Measurements from ENCODE around the gene SPATC1L.

Gene SPATC1L

GRCh38 chr21:46119144-46119636 is 65.1 kb downstream of the SPATC1L start:
- Histone ChIP-seq H3K79me1 (ENCODE audit: low read length) (no peaks in the 10 kb centered on the region), H3K56ac (ENCODE audit: low read length) (no peak overlapping the region), H3K79me2 (ENCODE audit: control insufficient read depth, insufficient read depth, low read length) (no peaks in the 10 kb centered on the region), H2BK120ac (ENCODE audit: low read depth, low read length) (no peak overlapping the region), H4K5ac (ENCODE audit: low read length) (no peak overlapping the region), H3K9ac (ENCODE audit: low read length) (no peak overlapping the region), H3K27me3 (ENCODE audit: insufficient read depth, low read length, poor library complexity) (no peaks in the 10 kb centered on the region), H3K23ac (ENCODE audit: low read length) (no peak overlapping the region), H4K8ac (ENCODE audit: low read depth, low read length) (no peak overlapping the region), H3K4me1 (ENCODE audit: control insufficient read depth, low read depth, low read length) (no peaks in the 10 kb centered on the region), H3K4me3 (ENCODE audit: low read length) (no peak overlapping the region), H2BK15ac (replicated peaks; ENCODE audit: low read depth) (no peak overlapping the region), H3K36me3 (ENCODE audit: control insufficient read depth, insufficient read depth, low read length) (peaks cover 20% of the 10 kb centered on the region), H2BK5ac (ENCODE audit: low read length) (no peak overlapping the region), H3K27ac (ENCODE audit: low read depth, low read length) (no peak overlapping the region), H3K4me2 (ENCODE audit: low read length) (no peak overlapping the region), H3K4ac (ENCODE audit: low read depth, low read length) (no peak overlapping the region), H2AK5ac (ENCODE audit: low read length) (no peak overlapping the region), H3K18ac (ENCODE audit: low read length) (no peak overlapping the region)
- WGBS (ENCODE audit: extremely low coverage, insufficient coverage, low lambda C conversion rate), result no CpG with 5 or more reads among the region's 12 CpGs
- no peak for DNase-seq

GRCh38 chr21:46118316-46119143 is 65.7 kb downstream of the SPATC1L start:
- no peaks in the 10 kb centered on the region for H3K79me1 ChIP-seq (ENCODE audit: low read length)
- no peak overlapping the region for H3K4ac ChIP-seq (ENCODE audit: low read depth, low read length)
- H3K27me3 ChIP-seq (ENCODE audit: insufficient read depth, low read length, poor library complexity), result no peaks in the 10 kb centered on the region
- no CpG with 5 or more reads among the region's 27 CpGs for WGBS (ENCODE audit: extremely low coverage, insufficient coverage, low lambda C conversion rate)
- H2BK5ac ChIP-seq (ENCODE audit: low read length), result no peak overlapping the region
- H3K56ac ChIP-seq (ENCODE audit: low read length), result no peak overlapping the region
- no peak overlapping the region for H3K27ac ChIP-seq (ENCODE audit: low read depth, low read length)
- H2BK120ac ChIP-seq (ENCODE audit: low read depth, low read length), result no peak overlapping the region
- H3K18ac ChIP-seq (ENCODE audit: low read length), result no peak overlapping the region
- no peak overlapping the region for H3K9ac ChIP-seq (ENCODE audit: low read length)
- no peak overlapping the region for H2BK15ac ChIP-seq (replicated peaks; ENCODE audit: low read depth)
- no peaks in the 10 kb centered on the region for H3K4me1 ChIP-seq (ENCODE audit: control insufficient read depth, low read depth, low read length)
- no peak overlapping the region for H4K8ac ChIP-seq (ENCODE audit: low read depth, low read length)
- no peak overlapping the region for H3K4me2 ChIP-seq (ENCODE audit: low read length)
- no peak for DNase-seq
- no peak overlapping the region for H3K4me3 ChIP-seq (ENCODE audit: low read length)
- H2AK5ac ChIP-seq (ENCODE audit: low read length), result no peak overlapping the region
- H3K23ac ChIP-seq (ENCODE audit: low read length), result no peak overlapping the region
- peaks cover 23% of the 10 kb centered on the region for H3K36me3 ChIP-seq (ENCODE audit: control insufficient read depth, insufficient read depth, low read length)
- H4K5ac ChIP-seq (ENCODE audit: low read length), result no peak overlapping the region
- no peaks in the 10 kb centered on the region for H3K79me2 ChIP-seq (ENCODE audit: control insufficient read depth, insufficient read depth, low read length)

- no peaks in the 10 kb centered on the region for H3K79me1 ChIP-seq (ENCODE audit: low read length)
- no peak overlapping the region for H3K4me2 ChIP-seq (ENCODE audit: low read length)
- H3K18ac ChIP-seq (ENCODE audit: low read length), result no peak overlapping the region
- H4K5ac ChIP-seq (ENCODE audit: low read length), result no peak overlapping the region
- H3K23ac ChIP-seq (ENCODE audit: low read length), result no peak overlapping the region
- no peak overlapping the region for H4K8ac ChIP-seq (ENCODE audit: low read depth, low read length)
- no peak overlapping the region for H2BK5ac ChIP-seq (ENCODE audit: low read length)
- no peak overlapping the region for H3K4ac ChIP-seq (ENCODE audit: low read depth, low read length)
- no peaks in the 10 kb centered on the region for H3K79me2 ChIP-seq (ENCODE audit: control insufficient read depth, insufficient read depth, low read length)
- no peak overlapping the region for H3K9ac ChIP-seq (ENCODE audit: low read length)
- H3K56ac ChIP-seq (ENCODE audit: low read length), result no peak overlapping the region
- H2AK5ac ChIP-seq (ENCODE audit: low read length), result no peak overlapping the region
- no peak overlapping the region for H2BK15ac ChIP-seq (replicated peaks; ENCODE audit: low read depth)
- H3K4me1 ChIP-seq (ENCODE audit: control insufficient read depth, low read depth, low read length), result no peaks in the 10 kb centered on the region
- H3K36me3 ChIP-seq (ENCODE audit: control insufficient read depth, insufficient read depth, low read length), result peaks cover 26% of the 10 kb centered on the region
- H3K27ac ChIP-seq (ENCODE audit: low read depth, low read length), result no peak overlapping the region
- H2BK120ac ChIP-seq (ENCODE audit: low read depth, low read length), result no peak overlapping the region
- no peak overlapping the region for H3K4me3 ChIP-seq (ENCODE audit: low read length)
- no peak for DNase-seq
- no CpG with 5 or more reads among the region's 29 CpGs for WGBS (ENCODE audit: extremely low coverage, insufficient coverage, low lambda C conversion rate)
- H3K27me3 ChIP-seq (ENCODE audit: insufficient read depth, low read length, poor library complexity), result no peaks in the 10 kb centered on the region
Observed at GRCh38 chr21:46117586-46118315, 66.5 kb downstream of the SPATC1L start.

- Histone ChIP-seq H3K23ac (ENCODE audit: low read length) (no peak overlapping the region), H3K56ac (ENCODE audit: low read length) (no peak overlapping the region), H3K36me3 (ENCODE audit: control insufficient read depth, insufficient read depth, low read length) (peaks cover 23% of the 10 kb centered on the region), H3K79me2 (ENCODE audit: control insufficient read depth, insufficient read depth, low read length) (no peaks in the 10 kb centered on the region), H3K18ac (ENCODE audit: low read length) (no peak overlapping the region), H3K4me3 (ENCODE audit: low read length) (no peak overlapping the region), H3K4me2 (ENCODE audit: low read length) (no peak overlapping the region), H3K4me1 (ENCODE audit: control insufficient read depth, low read depth, low read length) (no peaks in the 10 kb centered on the region), H4K5ac (ENCODE audit: low read length) (no peak overlapping the region), H2BK15ac (replicated peaks; ENCODE audit: low read depth) (no peak overlapping the region), H3K79me1 (ENCODE audit: low read length) (no peaks in the 10 kb centered on the region), H2AK5ac (ENCODE audit: low read length) (no peak overlapping the region), H3K27me3 (ENCODE audit: insufficient read depth, low read length, poor library complexity) (no peaks in the 10 kb centered on the region), H3K9ac (ENCODE audit: low read length) (no peak overlapping the region), H4K8ac (ENCODE audit: low read depth, low read length) (no peak overlapping the region), H3K27ac (ENCODE audit: low read depth, low read length) (no peak overlapping the region), H2BK120ac (ENCODE audit: low read depth, low read length) (no peak overlapping the region), H2BK5ac (ENCODE audit: low read length) (no peak overlapping the region), H3K4ac (ENCODE audit: low read depth, low read length) (no peak overlapping the region)
- WGBS (ENCODE audit: extremely low coverage, insufficient coverage, low lambda C conversion rate), result no CpG with 5 or more reads among the region's 24 CpGs
- no peak for DNase-seq
Observed at GRCh38 chr21:46116776-46117585, 67.3 kb downstream of the SPATC1L start.

GRCh38 chr21:46116189-46116775 is 68.0 kb downstream of the SPATC1L start:
- DNase-seq, result no peak
- H3K4me3 ChIP-seq (ENCODE audit: low read length), result no peak overlapping the region
- no peak overlapping the region for H2AK5ac ChIP-seq (ENCODE audit: low read length)
- H3K4me2 ChIP-seq (ENCODE audit: low read length), result no peak overlapping the region
- H3K79me2 ChIP-seq (ENCODE audit: control insufficient read depth, insufficient read depth, low read length), result no peaks in the 10 kb centered on the region
- no peak overlapping the region for H3K27ac ChIP-seq (ENCODE audit: low read depth, low read length)
- H3K9ac ChIP-seq (ENCODE audit: low read length), result no peak overlapping the region
- no peak overlapping the region for H2BK15ac ChIP-seq (replicated peaks; ENCODE audit: low read depth)
- H3K4ac ChIP-seq (ENCODE audit: low read depth, low read length), result no peak overlapping the region
- peaks cover 22% of the 10 kb centered on the region for H3K36me3 ChIP-seq (ENCODE audit: control insufficient read depth, insufficient read depth, low read length)
- no peak overlapping the region for H3K56ac ChIP-seq (ENCODE audit: low read length)
- no CpG with 5 or more reads among the region's 20 CpGs for WGBS (ENCODE audit: extremely low coverage, insufficient coverage, low lambda C conversion rate)
- no peak overlapping the region for H4K8ac ChIP-seq (ENCODE audit: low read depth, low read length)
- H4K5ac ChIP-seq (ENCODE audit: low read length), result no peak overlapping the region
- H3K4me1 ChIP-seq (ENCODE audit: control insufficient read depth, low read depth, low read length), result no peaks in the 10 kb centered on the region
- H2BK120ac ChIP-seq (ENCODE audit: low read depth, low read length), result no peak overlapping the region
- H3K23ac ChIP-seq (ENCODE audit: low read length), result no peak overlapping the region
- H2BK5ac ChIP-seq (ENCODE audit: low read length), result no peak overlapping the region
- H3K79me1 ChIP-seq (ENCODE audit: low read length), result no peaks in the 10 kb centered on the region
- no peak overlapping the region for H3K18ac ChIP-seq (ENCODE audit: low read length)
- no peaks in the 10 kb centered on the region for H3K27me3 ChIP-seq (ENCODE audit: insufficient read depth, low read length, poor library complexity)

All from mesendoderm (in vitro differentiated cells).